HepG2 (cell line): Measurements from ENCODE around the gene GRIN2C. TPM values are rescaled to one million over a fixed set of nuclear protein-coding genes. Genes with fewer than 3 reads are reported as not detected.

ENCODE experiments used
- ATAC-seq: fragments of 200-7000 bp; cut with Tn5 transposase; 3 replicates; pipeline ENCODE4 v1.9.1; 2020; ENCODE audit warnings: mild to moderate bottlenecking, moderate library complexity
- BruUV-seq: library from RNA; stranded (reverse); fragments of 400-500 nt; replicated peaks from 2 replicates; lab custom pipeline; 2021; lab: Mats Ljungman, UMichigan
- CTCF ChIA-PET: fragments of 300-600 bp; formaldehyde crosslinking; extraction: SDS; loops from one replicate; lab custom pipeline; 2021; ENCODE audit warnings: low total read pairs, inconsistent platforms, low intra/inter-chr PET ratio; lab: Yijun Ruan, JAX
- POLR2A ChIA-PET: fragments of 350-600 bp; sonication (Branson Sonifier 250); formaldehyde crosslinking; loops from one replicate; lab custom pipeline; 2020; ENCODE audit warnings: antibody characterized with exemption, inconsistent platforms; lab: Yijun Ruan, JAX
- DNase-seq: peaks from one replicate; pipeline ENCODE4 v3.0.0-alpha.2; 2015; ENCODE audit warnings: low spot score
- FAIRE-seq: peaks from 3 replicates; lab custom pipeline; 2011; peaks lifted over from hg19 to GRCh38; lab: Jason Lieb, UNC
- H2AFZ ChIP-seq: one replicate; pipeline ENCODE4 v1.6.1; 2011; ENCODE audit warnings: low read length, inconsistent platforms
- H3K27ac ChIP-seq: fragments of 300-600 bp; 3 replicates; pipeline ENCODE4 v1.8.0; 2011; ENCODE audit warnings: mixed run types, mild to moderate bottlenecking, mixed read lengths, low read length, inconsistent platforms; ENCODE audit not compliant: insufficient read depth; ENCODE audit errors: extremely low read length
- H3K27me3 ChIP-seq, 2 experiments: fragments of 200-600 bp in 1 of 2; 2 replicates in 1 of 2; 3 replicates in 1 of 2; pipeline versions ENCODE4 v1.6.0 to v1.8.0; 2011; ENCODE audit warnings: low read length in 2 of 2, mild to moderate bottlenecking in 2 of 2, moderate library complexity in 2 of 2, inconsistent platforms in 1 of 2; ENCODE audit not compliant: insufficient read depth in 2 of 2, control insufficient read depth in 1 of 2
- H3K36me3 ChIP-seq, 2 experiments: fragments of 200-600 bp in 1 of 2; replicated peaks in 1 of 2; 2 replicates in 1 of 2; 3 replicates in 1 of 2; pipeline versions ENCODE4 v1.5.1 to v1.8.0; 2011; ENCODE audit warnings: low read length in 2 of 2, inconsistent platforms in 1 of 2; ENCODE audit not compliant: insufficient read depth in 2 of 2, control insufficient read depth in 1 of 2
- H3K4me1 ChIP-seq: 2 replicates; pipeline ENCODE4 v1.5.1; 2012; ENCODE audit warnings: low read length, inconsistent platforms; ENCODE audit not compliant: insufficient read depth
- H3K4me2 ChIP-seq: 2 replicates; pipeline ENCODE4 v1.6.0; 2011; ENCODE audit warnings: low read depth, low read length, inconsistent platforms
- H3K4me3 ChIP-seq, 3 experiments: fragments of 200-600 bp in 1 of 3; sonication (generic), shearing (Covaris generic) in 1 of 3; replicated peaks in 1 of 3; 2 replicates each; pipeline ENCODE4 v1.5.1; 2011 to 2016; ENCODE audit warnings: low read length in 3 of 3, inconsistent platforms in 2 of 3, low read depth in 2 of 3, mild to moderate bottlenecking in 2 of 3, control low read depth in 1 of 3, mixed read lengths in 1 of 3; ENCODE audit not compliant: insufficient read depth in 1 of 3
- H3K79me2 ChIP-seq: one replicate; pipeline ENCODE4 v1.6.1; 2011; ENCODE audit warnings: low read length, inconsistent platforms; ENCODE audit not compliant: insufficient read depth
- H3K9ac ChIP-seq: 2 replicates; pipeline ENCODE4 v1.6.0; 2011; ENCODE audit warnings: mild to moderate bottlenecking, low read depth, low read length, inconsistent platforms; ENCODE audit not compliant: insufficient read depth
- H3K9me3 ChIP-seq: 2 replicates; pipeline ENCODE4 v1.5.1; 2012; ENCODE audit warnings: mild to moderate bottlenecking, low read length
- H4K20me1 ChIP-seq: 2 replicates; pipeline ENCODE4 v1.6.0; 2011; ENCODE audit warnings: inconsistent platforms, mild to moderate bottlenecking, low read length, moderate library complexity; ENCODE audit not compliant: insufficient read depth
- BRF2 ChIP-seq: sonication (generic); formaldehyde crosslinking; IDR thresholded peaks from 2 replicates; pipeline ENCODE4 v1.8.1; 2022; ENCODE audit warnings: mild to moderate bottlenecking, missing genetic modification reagents
- HOMEZ ChIP-seq: IDR thresholded peaks from 2 replicates; pipeline ENCODE4 v1.6.1; 2016; ENCODE audit warnings: low read depth
- ZBTB38 ChIP-seq: sonication (generic); formaldehyde crosslinking; IDR thresholded peaks from 2 replicates; pipeline ENCODE4 v1.5.1; 2020; ENCODE audit warnings: mild to moderate bottlenecking, missing genetic modification reagents
- ZBTB39 ChIP-seq: sonication (generic); formaldehyde crosslinking; IDR thresholded peaks from 2 replicates; pipeline ENCODE4 v1.5.0; 2020; ENCODE audit warnings: missing genetic modification reagents
- ZMYM3 ChIP-seq: sonication (generic); formaldehyde crosslinking; IDR thresholded peaks from 2 replicates; pipeline ENCODE4 v1.5.1; 2020; ENCODE audit warnings: mild to moderate bottlenecking, missing genetic modification reagents
- ZNF768 ChIP-seq: sonication (generic); formaldehyde crosslinking; IDR thresholded peaks from 2 replicates; pipeline ENCODE4 v1.4.0; 2020; ENCODE audit warnings: missing genetic modification reagents
- WGBS: methylation state at CpG from one replicate; pipeline ENCODE4 v1.1.6; 2017; ENCODE audit warnings: low lambda C conversion rate; 5-methylcytosine and 5-hydroxymethylcytosine counted together
- in situ Hi-C: cut with HindIII; loops from 2 replicates; pipeline ENCODE4 v1.10.0; 2017; ENCODE audit warnings: low pct_unique_long_range_greater_than_20kb; ENCODE audit not compliant: extremely low pct_ligation_motif_present
- intact Hi-C: fragments of 100-400 bp; cut with micrococcal nuclease; formaldehyde crosslinking; loops from one replicate; pipeline ENCODE4 v1.10.0; 2022; ENCODE audit not compliant: unreplicated experiment
- polyA plus RNA-seq, 8 experiments: library from polyadenylated mRNA; depleted of rRNA in 3 of 8; stranded (reverse) in 7 of 8; unstranded in 1 of 8; fragments of >200 nt; fragmentation: Illumina TruSeq in 4 of 8; extraction: Trizol in 4 of 8; gene quantifications; 2 replicates each; pipeline versions ENCODE4 v1.2.1 to v1.2.3, GENCODE V29; 2011 to 2016; ENCODE audit warnings: low read depth in 4 of 8, missing spikeins in 1 of 8, mixed read lengths in 1 of 8; ENCODE audit not compliant: insufficient read depth in 1 of 8
- total RNA-seq, 5 experiments: library from RNA; depleted of rRNA; stranded (reverse); fragments of >200 nt; fragmentation: Illumina TruSeq; extraction: Trizol; gene quantifications; 2 replicates each; pipeline ENCODE4 v1.2.3, GENCODE V29; 2016; ENCODE audit warnings: low read depth in 1 of 5

The GRIN2C gene
- total and polyA plus RNA-seq, 2 of the 13 experiments (the other 11 are each of a cell fraction or from before 2014, with no cell fraction given) = 0.03 to 0.11 TPM

- FAIRE-seq = no peak
- H3K36me3 ChIP-seq = no peaks in the 10 kb centered on the region
- intact Hi-C loops = no loop called here
Measured at GRCh38 chr17:74898376-74898946, 38.8 kb upstream of the GRIN2C start.

More at GRCh38 chr17:74898376-74898946, 38.8 kb upstream of the GRIN2C start:
- H2AFZ ChIP-seq = no peak overlapping the region
- no peaks in the 10 kb centered on the region for H3K9me3 ChIP-seq
- TF ChIP-seq ZBTB39 (no peak), ZNF768 (CRISPR knock-in tag) (peak; percentile 97), HOMEZ (CRISPR knock-in tag) (no peak), BRF2 (CRISPR knock-in tag) (no peak), ZMYM3 (CRISPR knock-in tag) (0 out of 2 replicates have a peak, but pooled peaks have one; percentile 52), ZBTB38 (no peak)
- no peaks in the 10 kb centered on the region for H3K79me2 ChIP-seq
- no peaks in the 10 kb centered on the region for H4K20me1 ChIP-seq
- no peak overlapping the region for H3K4me3 ChIP-seq
- no peak overlapping the region for H3K4me2 ChIP-seq
- POLR2A ChIA-PET = interaction anchor here (0.9 kb wide), 1 partner anchor 25 kb away, joined by 4 read pairs; the partner anchor contains the start of gene FDXR
- DNase-seq (no peak), ATAC-seq (no peak)
- H3K27me3 ChIP-seq = peaks cover 16 to 61% of the 10 kb centered on the region in 2 experiments; a peak in 4 of 5 replicates
- no peak overlapping the region for H3K27ac ChIP-seq
- BruUV-seq = no TSS peak
- CTCF ChIA-PET = no interaction called here
- H3K4me1 ChIP-seq = peaks cover 8% of the 10 kb centered on the region
- in situ Hi-C loops = no loop called here
- 15% methylated on average over 10 of the region's 11 CpGs for WGBS
- no peak overlapping the region for H3K9ac ChIP-seq
